OCI-LY7 (cell line): ENCODE measurements around the gene MISP.

Source experiments
- EZH2phosphoT487 ChIP-seq: fragments of 200-600 bp; sonication (generic); IDR thresholded peaks from 2 replicates; pipeline ENCODE4 v1.6.1; 2018; ENCODE audit warnings: low read depth, borderline replicate concordance, mild to moderate bottlenecking, mixed run types, antibody characterized with exemption, low read length, moderate library complexity, mixed read lengths
- TF ChIP-seq, protein P1 (sequence below): fragments of 200-600 bp; sonication (generic); conservative IDR thresholded peaks from 2 replicates; pipeline ENCODE4 v1.5.1; 2014; ENCODE audit warnings: mild to moderate bottlenecking, antibody characterized with exemption, low read length, moderate library complexity, mixed read lengths

DNA sequence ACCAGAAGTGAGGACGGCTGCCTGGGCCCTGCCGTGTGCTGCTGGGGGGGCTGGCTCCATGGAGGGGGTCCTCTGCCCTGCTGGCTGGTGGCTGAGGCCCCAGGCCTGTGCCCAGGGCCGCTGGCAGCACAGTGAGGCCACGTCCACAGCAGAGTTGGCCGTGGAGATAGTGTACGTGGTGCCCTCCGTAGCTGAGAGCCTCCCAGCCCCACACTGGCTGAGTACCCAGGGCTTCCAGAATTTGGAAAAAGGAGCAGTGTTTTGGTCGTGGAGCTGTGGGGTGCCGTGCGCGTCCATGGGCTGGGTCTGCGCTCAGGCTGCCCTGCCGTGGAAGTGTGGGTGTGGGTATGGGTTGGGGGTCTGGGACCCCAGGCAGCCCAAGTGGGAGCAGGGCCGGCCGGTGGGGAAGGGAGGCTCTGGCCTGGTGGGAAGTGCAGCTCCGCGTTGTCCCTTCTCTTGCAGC lies 52.2 kb downstream of the MISP start:
- TF ChIP-seq, protein P1, sequence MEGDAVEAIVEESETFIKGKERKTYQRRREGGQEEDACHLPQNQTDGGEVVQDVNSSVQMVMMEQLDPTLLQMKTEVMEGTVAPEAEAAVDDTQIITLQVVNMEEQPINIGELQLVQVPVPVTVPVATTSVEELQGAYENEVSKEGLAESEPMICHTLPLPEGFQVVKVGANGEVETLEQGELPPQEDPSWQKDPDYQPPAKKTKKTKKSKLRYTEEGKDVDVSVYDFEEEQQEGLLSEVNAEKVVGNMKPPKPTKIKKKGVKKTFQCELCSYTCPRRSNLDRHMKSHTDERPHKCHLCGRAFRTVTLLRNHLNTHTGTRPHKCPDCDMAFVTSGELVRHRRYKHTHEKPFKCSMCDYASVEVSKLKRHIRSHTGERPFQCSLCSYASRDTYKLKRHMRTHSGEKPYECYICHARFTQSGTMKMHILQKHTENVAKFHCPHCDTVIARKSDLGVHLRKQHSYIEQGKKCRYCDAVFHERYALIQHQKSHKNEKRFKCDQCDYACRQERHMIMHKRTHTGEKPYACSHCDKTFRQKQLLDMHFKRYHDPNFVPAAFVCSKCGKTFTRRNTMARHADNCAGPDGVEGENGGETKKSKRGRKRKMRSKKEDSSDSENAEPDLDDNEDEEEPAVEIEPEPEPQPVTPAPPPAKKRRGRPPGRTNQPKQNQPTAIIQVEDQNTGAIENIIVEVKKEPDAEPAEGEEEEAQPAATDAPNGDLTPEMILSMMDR: no peak
- TF ChIP-seq EZH2phosphoT487: no peak
